ENCODE results near the gene MED4.

Gene MED4

DNA sequence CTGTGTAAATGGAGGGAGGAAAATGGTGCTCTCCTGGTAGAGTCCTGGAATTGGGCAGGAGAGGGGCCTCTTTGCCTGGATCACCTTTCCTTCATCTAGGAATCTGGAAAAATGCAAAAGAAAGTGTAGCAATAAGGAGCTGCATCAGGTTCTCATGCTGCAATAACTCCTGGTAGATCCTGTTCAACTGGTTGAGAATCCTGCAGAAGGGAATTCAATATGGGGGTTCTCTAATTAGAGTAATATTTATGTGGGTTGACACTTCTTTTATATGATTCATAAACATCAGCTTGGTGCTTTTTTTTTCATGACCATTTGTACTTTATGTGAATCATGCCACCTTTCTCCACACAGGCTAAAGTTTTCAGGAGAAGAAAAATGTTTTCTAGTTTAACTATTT is 66.8 kb downstream of the MED4 start:
- no peak for DNase-seq
